HS-27A (cell line): ENCODE data around the gene DNAJC11.

Source experiments
- DNase-seq: peaks from one replicate; pipeline ENCODE4 v3.0.0-alpha.2; 2012; ENCODE audit warnings: low read depth, missing footprints

Gene DNAJC11

DNA sequence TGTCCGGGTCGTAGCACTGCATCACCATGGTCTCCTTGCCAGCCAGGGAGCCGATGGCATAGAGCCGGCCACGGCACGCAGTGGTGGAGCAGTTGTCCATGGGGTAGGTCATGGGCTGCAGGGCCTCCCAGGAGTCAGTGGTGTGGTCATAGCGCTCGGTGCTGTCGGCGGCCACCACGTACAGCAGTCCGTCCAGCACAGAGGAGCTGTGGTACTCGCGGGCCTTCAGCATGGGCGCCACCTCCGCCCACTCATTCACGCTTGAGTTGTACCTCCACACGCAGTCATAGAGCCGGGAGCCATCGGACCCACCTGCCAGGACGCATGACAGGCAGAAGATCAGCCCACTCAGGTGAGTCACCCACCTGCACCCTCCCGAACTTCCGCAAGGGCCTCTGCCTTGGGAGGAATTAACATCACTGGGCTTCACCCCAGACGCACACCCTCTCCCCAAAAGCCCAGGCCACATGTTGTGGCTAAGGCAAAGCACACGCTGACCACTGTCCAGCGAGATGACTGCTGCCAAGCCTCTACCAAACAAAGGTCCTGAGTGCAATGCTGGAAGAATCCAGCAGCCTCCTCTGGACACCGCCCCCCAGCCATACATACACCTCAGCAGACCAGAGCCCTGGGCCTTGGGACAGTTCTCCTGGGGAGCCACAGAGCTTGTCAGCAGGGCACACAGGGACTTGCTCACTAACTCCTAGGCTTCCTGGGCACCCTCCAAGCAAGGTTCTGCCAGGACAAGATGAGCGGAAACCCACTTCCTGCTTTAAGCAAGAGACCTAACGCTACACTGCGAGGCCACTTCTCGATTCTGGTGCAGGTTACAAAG lies 102.3 kb downstream of the DNAJC11 start:
- no peak for DNase-seq

DNA sequence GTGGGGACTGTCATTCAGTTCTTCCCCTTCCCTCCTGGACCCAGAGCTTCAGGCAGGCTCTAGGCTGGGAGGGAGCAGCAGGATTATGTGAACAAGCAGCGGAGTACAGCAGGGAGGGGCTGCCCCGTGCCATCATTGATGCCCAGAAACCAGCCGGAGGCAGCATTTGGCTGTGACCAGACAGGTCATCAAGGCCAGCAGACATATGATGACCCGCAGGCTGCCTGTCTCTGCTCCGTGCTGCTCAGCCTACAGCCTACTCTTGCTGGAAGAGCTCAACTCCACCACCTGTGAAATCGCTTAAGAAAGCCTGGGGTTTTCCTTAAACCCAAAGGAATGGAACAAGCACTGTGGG lies 103.9 kb downstream of the DNAJC11 start:
- DNase-seq, result no peak

DNA sequence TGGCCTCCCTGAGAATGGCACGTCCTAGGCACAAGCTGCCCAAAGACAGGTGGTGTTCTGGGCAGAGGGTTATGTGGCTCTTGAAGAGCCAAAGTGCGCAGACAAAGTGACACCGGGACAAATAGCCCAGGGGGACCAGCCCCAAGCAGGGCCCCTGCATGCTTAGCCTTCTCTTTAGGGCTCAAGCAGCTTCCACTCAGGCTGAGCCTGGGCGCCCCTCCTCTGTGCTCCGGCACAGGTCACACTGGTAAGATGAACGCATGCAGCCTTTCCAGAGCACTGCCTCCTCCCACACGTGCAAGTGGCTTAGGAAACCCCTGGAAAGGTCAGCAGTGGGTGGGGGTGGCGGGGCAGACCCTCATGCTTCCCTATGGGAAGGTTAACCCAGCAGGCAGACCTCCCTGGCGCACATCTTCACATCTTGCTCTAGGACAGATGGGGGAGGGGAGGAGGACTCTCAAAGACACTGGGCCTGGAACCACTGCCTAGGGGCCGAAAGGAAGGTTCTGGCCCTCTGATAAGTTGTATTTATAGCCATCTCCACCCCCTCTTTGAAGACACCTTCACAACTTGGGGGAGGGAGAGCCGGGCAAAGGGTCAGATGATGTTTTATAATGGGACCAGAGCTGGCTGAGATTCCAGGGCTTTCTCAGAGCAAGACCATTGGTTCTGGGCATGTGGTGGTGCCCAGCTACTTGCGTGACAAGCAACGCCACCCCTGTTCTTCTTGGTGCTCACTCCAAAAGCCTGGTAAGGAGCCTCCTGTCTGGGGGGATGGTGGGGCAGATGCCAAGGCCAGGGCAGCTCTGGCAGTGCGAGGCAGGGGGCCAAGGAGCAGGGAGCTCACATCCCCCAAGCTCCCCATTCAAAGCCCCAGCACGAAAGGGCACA lies 104.5 kb downstream of the DNAJC11 start:
- no peak for DNase-seq

DNA sequence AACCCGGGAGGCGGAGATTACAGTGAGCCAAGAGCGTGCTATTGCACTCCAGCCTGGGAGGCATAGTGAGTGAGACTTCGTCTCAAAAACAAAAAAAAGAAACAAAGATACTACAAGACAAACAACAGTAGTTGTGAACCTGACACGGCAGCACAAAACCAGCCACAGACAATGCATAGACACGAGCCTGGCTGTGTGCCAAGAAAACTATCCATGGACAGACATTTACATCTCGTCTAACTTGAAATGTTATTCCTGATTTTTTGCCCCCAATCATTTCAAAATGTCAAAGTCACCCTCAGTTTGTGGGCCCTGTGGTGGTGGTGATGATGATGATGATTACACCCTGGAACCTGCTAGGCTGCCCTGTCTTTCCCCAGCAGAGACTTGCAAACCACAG lies 105.3 kb downstream of the DNAJC11 start:
- no peak for DNase-seq

DNA sequence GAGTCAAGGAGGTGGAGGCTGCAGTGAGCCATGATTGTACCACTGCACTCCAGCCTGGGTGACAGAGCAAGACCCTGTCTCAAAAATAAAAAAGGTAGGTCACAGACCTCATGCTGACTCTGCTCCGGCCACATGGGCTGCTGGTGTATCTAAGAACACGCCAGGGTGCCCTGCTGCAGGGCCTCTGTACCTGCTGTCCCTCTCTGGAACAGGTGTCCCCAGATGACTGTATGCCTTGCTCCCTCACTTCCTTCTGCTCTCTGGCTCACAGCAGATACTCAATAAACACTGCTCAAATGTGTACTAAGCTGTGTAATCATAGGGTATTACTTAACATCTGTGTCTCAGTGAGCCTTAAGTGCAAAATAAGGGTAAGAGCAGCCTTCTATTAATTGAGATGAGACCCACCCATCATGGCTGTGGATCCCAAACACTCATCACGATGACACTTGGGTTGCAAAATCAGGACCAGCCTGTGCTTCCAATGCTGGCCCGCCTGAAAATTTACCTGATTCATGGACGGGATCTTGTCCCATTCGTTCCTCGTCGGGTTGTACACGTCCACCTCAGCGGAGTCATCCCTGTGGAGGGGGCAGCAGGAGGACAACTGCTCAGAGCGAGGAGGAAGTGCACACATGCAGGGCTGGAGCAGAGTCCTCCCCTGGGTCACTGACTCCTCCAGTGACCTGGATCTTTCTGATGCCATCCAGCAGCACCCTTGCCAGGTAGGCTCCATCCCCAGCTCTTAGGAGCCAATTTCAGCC lies 106.5 kb downstream of the DNAJC11 start:
- DNase-seq, result no peak

DNA sequence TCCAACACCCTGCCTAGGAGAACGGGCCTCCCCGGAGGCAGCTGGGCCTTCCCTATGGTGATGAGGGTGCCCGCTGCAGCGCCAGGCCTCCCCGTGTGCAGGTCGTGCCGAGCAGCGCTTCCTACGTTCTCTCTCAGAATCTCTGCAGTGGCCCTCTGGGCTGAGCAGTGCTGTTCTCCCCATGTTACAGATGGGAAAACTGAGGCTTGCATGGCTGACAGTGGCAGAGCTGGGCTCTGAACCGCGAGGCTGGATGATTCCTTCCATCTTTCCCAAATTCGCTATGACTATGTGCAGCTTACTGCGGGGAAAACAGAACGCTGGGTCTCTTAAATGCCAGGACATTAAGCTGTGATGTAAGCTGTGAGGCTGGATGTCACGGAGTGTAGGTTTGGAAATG lies 107.8 kb downstream of the DNAJC11 start:
- DNase-seq, result no peak

DNA sequence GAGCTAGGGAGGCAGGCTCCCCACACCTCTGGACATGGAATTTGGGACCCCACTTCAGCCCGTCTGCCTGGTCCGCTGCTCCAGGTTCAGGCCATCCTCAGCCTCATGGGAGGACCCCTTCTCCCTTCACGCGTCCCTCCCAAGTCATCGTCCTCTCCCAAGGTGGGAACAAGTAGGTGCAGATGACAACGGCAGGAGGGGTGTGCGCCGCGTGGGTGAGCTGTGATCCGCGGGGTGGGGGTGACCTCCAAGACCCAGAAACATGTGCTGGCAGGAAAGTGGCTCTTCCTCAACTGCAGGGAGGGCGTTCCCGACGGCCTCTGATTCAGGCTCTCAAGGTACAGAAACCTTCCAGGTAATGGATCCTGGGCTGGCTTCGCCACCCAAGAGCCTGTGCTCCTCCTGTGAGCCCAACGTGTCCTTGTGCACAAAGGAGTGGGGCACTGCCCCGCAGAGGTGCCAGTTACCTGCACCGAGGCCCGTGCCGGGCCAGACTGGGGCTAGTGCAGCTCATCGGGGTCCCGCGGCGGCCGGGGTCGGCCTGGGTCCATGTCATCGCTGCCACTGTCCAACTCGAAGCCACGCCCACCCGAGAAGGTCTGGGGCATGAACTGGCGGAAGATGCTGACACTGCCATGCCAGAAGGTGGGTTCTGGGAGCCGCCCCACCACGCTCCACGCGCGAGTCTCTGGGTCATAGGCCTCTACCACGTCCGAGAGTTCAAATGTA lies 108.6 kb downstream of the DNAJC11 start:
- no peak for DNase-seq

DNA sequence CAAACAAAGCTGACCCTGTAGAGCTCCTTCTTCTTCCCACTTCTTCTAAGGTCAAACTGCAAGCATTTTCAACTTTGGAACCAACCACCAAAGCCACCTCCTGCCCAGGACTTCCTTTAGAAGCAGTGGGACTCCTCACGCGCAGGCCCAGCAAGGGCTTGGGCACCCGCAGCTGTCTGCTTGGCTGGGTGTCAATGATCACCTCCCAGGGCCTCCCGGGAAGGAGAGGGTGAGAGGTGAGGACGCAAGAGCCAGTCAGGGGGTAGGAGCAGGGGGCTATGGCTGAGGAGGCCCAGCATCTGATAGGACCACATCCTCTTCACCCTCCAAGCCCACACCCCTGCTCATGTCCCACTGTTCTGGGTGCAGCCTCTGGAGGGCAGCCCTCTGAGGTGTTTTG lies 109.2 kb downstream of the DNAJC11 start:
- DNase-seq, result no peak

DNA sequence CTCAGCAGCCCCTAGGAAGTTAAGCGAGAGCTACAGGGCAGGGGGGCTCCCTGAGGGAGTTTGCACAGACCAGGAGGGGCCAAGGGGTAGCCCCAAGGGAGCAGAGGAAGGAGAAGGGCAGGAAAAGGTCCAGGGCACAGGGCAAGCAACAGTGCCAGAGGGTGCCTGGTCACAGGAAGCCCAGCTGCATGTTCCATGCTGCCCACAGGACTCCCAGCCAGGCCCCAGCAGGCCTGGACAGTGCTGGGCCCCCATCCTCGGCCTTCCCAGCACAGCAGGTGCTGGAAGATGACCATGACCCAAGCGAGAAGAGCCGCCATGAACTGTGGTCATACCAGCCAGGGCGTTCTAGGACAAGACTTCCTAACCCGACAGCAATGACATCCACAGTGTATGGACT lies 110.0 kb downstream of the DNAJC11 start:
- no peak for DNase-seq

DNA sequence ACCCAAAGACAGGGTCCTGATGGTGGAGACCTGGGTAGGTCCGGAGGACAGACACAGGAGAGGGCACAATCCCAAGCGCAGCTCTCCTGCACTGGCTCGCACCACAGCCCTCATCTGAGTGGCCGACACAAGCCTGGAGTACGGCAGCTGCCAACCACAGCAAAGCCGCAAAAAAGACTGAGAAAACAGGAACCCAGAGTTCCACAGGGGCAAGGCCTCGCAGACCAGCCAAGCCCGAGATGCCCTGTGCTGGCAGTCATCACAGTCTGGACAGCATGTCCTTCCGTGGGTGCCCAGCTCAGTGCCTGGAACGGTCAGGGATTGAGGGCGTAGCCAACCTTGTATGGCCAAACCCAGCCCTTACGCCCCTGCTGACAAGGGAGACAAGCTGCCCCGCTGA lies 110.4 kb downstream of the DNAJC11 start:
- DNase-seq, result no peak

DNA sequence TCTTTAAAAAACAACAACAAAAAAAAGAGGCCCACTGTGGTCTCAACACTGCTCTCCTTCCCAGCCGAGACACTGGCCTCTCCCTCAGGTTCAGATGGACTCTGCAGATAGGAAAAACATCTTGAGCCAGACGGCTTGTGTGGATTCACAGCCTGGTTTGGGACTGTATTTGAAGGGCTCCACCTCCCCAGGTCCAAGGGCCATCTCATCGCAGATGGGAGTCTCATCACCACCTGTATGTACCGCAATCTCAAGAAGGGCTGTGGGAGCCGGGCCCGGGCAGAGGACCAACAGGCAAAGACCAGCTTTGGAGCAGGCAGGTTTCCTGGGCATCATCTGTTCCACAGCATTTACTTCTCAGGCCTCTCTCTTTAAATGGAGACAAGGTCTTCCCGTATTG lies 111.6 kb downstream of the DNAJC11 start:
- DNase-seq, result no peak

DNA sequence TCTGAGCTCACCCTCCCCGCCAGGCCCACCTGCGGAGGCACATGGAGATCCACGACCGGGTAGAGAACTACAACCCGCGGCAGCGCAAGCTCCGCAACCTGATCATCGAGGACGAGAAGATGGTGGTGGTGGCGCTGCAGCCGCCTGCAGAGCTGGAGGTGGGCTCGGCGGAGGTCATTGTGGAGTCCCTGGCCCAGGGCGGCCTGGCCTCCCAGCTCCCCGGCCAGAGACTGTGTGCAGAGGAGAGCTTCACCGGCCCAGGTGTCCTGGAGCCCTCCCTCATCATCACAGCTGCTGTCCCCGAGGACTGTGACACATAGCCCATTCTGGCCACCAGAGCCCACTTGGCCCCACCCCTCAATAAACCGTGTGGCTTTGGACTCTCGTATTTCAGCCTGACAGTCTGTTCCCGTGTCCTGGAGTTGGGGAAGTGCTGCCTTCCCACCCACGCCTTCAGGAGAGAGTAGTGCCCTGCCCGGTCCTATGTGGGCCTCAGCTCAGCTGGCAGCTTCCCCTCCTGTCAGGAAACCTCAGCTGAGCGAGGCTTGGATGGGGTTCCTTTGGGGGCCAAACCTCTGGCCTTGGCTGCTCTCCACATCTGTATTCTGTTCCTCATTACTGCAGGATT lies 112.6 kb downstream of the DNAJC11 start:
- no peak for DNase-seq

DNA sequence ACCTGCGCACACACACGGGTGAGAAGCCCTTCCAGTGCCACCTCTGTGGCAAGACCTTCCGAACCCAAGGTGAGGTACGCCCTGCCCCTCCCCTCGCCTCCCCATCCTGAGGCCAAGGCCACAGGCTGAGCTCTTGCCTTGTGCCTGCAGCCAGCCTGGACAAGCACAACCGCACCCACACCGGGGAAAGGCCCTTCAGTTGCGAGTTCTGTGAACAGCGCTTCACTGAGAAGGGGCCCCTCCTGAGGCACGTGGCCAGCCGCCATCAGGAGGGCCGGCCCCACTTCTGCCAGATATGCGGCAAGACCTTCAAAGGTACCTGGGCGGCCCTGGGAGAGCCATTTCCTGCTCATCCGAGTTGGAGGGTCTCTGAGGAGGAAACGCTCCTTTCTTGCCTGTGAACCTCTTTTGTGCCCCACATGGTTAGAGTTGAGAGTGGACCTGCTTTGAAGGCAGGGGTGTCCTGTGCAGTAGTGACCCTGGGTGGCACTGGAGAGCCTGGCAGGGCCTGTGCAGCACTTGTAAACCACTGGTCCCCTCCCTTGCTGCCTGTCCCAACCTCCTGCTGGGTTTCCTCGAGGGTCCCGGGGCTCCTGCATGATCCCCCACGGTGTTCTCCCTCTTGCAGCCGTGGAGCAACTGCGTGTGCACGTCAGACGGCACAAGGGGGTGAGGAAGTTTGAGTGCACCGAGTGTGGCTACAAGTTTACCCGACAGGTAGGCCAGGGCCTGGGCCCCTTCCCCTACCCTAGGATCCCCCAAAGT lies 113.3 kb downstream of the DNAJC11 start:
- no peak for DNase-seq

DNA sequence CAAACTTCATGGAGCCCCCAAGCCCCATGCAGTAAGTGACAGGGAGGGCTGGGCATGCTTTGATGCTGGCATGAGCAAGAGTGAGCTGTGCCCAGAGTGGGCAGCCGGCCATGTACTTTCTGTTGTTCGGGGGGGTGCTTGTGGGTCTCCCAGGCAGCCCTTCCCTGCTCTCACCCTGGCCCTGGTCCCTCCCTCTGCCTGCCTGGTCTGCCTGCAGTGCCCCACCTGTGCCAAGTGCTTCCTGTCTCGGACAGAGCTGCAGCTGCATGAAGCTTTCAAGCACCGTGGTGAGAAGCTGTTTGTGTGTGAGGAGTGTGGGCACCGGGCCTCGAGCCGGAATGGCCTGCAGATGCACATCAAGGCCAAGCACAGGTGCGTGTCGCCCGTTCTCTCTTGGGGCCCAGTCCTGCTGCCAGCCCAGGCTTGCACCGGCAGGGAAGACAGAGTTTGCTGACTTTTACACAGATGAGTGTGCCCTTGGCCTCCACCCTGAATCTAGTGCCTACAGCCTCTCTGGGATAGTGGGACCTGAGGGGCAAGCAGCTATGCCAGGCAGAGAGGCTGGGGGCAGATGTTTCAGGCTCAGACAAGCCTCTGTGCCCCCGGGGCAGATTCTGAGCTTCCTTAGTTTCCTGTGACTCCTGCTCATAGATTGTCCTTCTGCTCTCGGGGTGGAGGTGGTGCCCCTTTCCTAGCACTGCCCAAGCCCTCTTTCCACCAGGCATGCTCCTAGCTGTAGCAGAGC lies 114.2 kb downstream of the DNAJC11 start:
- DNase-seq, result no peak

DNA sequence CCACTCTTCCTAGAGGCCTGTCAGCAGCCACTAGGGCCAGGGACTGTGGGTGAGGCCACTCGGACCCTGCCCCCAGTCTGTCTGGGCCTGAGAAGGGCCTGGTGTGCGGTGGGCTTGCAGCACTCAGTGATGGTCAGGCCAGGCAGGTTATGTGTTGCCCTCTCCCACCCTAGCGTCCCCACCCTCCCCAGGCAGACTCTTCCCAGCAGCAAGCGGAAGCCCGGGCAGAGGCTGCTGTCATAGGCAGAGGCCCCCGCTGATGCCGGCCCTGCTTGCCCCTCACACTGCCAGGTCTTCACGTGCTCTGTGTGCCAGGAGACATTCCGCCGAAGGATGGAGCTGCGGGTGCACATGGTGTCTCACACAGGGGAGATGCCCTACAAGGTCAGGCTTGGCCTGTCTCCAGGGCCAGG lies 115.2 kb downstream of the DNAJC11 start:
- DNase-seq, result no peak

DNA sequence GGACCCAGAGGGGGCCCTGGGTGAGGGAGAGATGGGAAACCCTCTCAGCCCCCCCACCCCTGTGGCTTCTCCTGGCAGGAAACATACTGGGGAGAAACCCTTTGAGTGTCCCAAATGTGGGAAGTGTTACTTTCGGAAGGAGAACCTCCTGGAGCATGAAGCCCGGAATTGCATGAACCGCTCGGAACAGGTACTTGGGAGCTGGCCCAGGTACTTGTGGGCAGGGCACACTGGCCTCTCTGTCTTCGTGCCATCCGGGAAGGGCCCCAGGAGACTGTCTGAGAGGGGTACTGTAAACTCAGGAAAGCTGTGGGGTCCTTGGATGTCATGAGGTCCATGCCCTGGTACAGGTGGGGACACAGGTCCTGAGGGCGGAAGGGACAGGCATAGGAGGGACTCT lies 115.8 kb downstream of the DNAJC11 start:
- no peak for DNase-seq

DNA sequence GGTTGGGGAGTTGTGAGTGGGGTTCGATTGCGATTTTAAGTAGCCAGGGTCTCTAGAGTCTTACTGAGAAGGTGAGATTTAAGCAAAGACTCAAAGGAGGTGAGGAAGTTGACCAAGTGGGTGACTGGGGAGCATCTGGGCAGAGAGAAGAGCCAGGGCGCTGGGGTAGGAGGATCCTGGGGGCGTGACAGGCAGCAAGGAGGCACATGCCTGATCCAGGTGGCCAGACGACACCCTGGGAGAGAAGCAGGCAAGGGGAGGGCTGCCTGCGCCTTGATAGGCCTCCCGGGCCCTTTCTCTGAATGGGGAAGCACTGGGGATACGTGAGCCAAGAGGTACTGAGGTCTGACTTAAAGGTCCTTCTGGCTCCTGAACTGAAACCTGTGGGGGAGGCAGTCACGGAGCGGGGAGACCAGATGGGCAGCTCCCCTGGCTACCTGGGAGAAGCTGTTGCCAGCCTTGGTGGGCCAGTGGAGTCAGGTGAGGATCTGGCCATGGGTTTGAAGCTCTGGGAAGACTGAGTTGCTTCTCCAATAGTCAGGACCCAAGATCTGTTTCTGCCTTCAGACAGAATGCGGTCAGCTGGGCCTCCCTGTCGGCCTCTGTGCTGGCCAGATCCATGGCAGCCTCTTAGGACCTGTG lies 116.4 kb downstream of the DNAJC11 start:
- DNase-seq, result no peak
